HG02798 (cell line): ENCODE data around the gene CGB1.
"Not testable (repeated sequence)": the region's sequence is repeated elsewhere in the genome, so short reads cannot be mapped to it uniquely, and the experiment has no call there.

Experiments used
- ATAC-seq: cut with Tn5 transposase; IDR thresholded peaks from one replicate; pipeline ENCODE4 v1.9.1; 2021; ENCODE audit warnings: mild to moderate bottlenecking; ENCODE audit not compliant: unreplicated experiment, poor library complexity

The CGB1 gene

GRCh38 chr19:49025088-49025487, 11.6 kb downstream of the CGB1 start:
- not testable (repeated sequence) for ATAC-seq

DNA sequence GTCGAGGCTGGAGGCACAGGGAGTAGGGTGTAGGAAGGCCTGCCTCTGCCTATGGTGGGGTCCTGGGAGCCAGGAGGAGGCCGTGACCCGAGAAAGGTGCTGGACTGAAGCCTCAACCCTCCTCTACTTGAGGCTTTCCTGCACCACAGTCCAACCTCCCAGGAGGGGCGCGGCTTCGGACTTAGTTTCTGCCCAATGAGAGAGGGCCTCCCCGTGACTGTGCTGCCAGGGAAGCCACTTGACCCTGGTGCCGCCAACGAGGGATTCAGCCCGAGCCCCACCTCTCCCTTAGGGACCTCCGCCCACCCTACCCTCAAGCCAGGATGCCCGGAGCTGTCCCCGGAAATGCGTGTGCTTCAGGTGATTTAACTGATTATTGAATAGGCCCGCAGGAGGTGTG, 12.5 kb downstream of the CGB1 start, which contains the start of gene CGB3:
TSS of gene CGB3 (minus strand) at position 101 of the 400 bp plus-strand sequence. CDS start 362 bp downstream, outside the sequence.
- not testable (repeated sequence) for ATAC-seq

- ATAC-seq, result no peak
These were observed 14.6 kb downstream of the CGB1 start for GRCh38 chr19:49022116-49022515.

DNA sequence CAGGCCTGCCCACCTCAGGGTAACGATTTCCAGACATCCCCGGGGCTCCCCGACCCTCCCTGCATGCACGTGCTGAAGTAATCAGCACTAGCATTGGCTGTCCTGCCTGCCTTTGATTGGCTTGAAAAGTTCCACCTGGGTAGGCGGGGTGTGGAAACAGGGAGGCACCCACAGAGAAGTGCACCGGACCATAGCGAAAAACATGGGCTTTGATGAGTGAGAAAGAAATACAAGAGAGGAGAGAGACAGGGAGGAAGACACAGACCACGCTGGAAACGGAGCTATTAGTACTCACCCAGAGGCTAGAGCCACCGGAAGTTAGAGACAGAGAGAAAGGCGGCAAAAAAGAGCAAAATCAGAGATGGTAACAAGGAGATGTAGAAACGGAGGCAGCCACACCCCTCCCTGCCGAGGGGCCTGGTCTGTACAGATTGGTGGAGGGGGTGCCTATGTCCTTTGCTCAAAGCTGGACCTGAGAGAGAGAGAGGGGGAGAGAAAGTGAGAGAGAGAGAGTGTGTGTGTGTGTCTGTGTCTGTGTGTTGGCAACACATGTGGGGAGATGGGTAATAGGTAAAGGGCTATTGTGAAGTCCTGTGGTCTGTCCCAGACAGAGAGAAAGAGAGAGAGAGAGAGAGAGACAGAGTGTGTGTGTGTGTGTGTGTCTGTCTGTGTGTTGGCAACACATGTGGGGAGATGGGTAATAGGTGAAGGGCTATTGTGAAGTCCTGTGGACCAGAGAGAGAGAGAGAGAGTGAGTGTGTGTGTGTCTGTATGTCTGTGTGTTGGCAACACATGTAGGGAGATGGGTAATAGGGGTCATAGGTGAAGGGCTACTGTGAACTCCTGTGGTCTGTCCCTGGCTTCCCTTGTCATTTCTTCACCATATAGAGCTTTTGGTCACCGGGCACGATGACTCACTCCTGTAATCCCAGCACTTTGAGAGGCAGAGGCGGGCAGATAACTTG, 15.5 kb downstream of the CGB1 start:
- ATAC-seq, result no peak

GRCh38 chr19:49020342-49020741, 16.4 kb downstream of the CGB1 start:
- ATAC-seq, result no peak

- no peak for ATAC-seq
These were observed 17.3 kb downstream of the CGB1 start for GRCh38 chr19:49019242-49019932.

GRCh38 chr19:49018388-49019241, 18.1 kb downstream of the CGB1 start:
- ATAC-seq, result not testable (repeated sequence)

DNA sequence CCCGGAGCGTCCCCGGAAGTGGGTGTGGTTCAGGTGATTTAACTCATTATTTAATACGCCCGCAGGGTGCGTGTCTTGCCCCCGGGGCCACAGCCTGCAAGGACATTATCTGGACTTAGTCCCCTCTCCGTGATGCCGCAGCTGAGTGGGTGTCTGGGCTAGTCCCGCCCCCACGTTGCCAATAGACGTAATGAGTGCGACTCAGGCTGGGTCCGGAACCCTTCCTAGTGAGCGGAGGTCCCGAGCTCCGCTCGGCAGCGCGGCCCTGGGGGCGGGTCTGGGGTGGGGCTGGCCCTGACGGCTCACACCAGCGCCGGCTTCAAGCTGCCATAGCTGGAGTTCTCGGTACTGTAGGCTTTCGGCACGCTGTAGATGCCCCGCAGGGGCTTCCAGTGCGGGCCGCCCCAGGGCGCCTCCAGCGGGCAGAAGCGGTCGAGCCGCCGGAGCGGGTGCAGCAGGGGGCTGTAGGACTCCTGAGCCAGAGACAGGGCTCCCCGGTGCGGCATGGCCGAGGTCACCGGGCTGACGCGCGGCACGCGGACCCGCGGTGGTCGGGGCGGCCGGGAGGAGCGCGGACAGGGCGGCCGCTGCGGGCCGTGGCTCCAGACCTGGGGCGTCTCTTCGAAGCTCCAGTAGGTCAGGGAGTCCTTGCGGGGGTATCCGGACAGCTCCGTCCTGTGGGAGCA, 18.9 kb downstream of the CGB1 start:
- ATAC-seq, result peak; percentile 57

DNA sequence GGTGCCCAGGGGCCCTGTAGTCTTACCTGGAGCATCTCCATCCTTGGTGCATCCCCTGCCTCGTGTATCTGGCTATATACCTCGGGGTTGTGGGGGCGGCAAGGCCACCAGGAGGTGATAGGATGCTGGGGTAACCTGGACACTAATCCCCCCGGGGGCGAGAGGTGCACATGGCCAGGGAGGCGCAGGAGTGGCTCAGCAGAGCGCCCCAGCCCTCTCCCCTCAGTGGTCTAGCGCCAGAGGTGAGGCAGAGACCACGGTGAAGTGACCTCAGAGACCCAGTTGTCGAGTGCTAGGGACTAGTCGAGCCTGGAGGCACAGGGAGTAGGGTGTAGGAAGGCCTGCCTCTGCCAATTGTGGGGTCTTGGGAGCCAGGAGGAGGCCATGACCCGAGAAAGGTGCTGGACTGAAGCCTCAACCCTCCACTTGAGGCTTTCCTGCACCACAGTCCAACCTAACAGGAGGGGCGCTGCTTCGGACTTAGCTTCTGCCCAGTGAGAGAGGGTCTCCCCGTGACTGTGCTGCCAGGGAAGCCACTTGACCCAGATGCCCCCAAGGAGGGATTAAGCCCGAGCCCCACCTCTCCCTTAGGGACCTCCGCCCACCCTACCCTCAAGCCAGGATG, 19.5 kb downstream of the CGB1 start, which contains the start of gene LHB:
TSS of gene LHB (minus strand) at position 51 of the 625 bp plus-strand sequence. CDS start at position 41, 10 bp downstream.
- ATAC-seq, result no peak

- ATAC-seq, result no peak
These were observed 20.4 kb downstream of the CGB1 start for GRCh38 chr19:49016067-49016839.

- ATAC-seq, result no peak
These were observed 21.8 kb downstream of the CGB1 start for GRCh38 chr19:49014870-49015255.

DNA sequence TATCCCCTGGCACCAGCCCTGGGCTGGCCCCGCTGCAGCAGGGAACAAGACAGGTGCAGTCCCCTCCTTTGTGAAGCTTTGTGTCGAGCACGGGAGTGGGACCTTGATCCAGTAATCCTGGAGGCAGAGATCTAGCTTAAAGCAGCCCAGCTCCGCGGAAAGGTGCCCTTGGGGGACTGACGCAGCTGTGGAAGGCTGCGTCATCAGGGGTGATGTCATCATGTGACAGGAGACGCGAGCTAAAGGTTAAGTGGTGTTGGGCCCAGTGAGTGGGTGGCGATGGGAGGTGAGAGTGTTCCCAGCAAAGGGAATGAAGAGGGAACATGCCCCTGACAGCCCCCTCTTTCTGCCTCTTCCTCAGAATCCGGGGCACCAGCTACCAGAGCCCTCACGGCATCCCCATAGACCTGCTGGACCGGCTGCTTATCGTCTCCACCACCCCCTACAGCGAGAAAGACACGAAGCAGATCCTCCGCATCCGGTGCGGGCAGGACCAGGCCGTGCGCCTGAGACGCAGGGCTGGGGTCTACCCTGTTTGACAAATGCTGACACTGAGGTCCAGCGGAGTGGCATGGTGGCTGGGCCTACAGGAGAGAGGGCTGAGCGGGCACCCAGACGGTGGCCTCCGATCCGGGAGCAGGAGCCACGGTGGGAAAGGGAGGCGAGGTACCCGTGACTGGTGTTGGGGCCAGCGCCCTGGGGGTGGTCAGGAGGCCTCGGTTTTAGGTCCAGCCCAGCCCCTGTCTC, 22.4 kb downstream of the CGB1 start:
- ATAC-seq, result no peak

DNA sequence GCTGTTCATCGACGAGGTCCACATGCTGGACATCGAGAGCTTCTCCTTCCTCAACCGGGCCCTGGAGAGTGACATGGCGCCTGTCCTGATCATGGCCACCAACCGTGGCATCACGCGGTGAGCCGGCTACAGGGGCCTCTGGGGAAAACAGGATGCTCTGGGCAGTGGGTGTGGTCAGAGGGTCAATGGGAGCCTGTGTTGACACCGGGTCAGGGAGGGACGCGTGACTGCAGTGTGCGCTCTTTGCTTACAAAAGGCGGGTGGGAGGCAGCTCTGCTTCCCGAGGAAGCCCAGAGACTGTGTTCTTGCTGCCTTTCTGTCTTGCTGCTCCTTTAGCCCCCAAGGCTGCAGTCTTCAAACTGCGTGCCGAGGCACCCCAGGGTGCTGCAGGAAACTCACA, 25.5 kb downstream of the CGB1 start:
- ATAC-seq, result no peak

DNA sequence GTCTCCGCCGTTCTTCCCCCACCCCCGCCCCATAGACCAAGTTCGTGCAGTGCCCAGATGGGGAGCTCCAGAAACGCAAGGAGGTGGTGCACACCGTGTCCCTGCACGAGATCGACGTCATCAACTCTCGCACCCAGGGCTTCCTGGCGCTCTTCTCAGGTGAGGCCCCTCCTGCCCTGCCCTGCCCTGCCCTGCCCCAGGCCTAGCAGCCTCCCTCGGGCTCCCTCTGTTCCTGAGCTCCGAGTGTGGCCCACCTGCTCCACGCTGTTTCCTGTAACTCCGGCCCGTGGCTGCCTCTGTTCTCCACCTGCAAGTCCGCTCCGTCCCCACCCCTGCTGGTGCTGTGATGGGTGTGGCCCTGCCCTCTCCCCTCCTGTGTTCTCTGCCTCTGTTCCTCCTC, 26.2 kb downstream of the CGB1 start:
- ATAC-seq, result no peak

DNA sequence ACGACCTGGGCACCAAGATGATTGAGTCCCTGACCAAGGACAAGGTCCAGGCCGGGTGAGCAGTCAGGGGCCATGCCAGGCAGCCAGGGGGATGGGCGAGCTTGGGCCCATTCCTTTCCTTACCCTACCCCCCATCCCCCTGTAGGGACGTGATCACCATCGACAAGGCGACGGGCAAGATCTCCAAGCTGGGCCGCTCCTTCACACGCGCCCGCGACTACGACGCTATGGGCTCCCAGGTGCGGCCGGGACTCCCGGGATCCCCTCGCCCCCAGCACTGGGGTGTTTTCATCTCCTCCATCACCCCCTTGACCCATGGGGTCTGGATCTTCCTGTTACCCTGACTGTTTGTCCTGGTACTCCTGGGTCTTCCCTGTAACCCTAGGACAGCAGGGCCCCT, 26.9 kb downstream of the CGB1 start:
- ATAC-seq, result no peak

DNA sequence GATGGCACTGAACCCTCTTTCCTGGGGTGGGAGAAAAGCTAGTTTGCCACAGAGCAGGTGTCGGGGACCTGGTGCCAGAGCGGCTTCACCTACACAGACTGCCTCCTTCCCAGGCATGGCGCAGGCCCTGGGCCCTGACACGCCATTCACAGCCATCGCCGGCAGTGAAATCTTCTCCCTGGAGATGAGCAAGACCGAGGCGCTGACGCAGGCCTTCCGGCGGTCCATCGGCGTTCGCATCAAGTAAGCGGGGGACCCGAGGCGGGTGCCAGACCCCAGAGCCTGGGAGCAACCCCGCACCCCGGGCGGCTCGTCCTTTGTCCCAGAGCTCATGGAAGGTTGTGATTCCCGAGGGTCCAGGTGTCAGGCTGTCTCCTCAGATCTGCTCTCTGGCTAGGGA, 29.8 kb downstream of the CGB1 start:
- no peak for ATAC-seq

DNA sequence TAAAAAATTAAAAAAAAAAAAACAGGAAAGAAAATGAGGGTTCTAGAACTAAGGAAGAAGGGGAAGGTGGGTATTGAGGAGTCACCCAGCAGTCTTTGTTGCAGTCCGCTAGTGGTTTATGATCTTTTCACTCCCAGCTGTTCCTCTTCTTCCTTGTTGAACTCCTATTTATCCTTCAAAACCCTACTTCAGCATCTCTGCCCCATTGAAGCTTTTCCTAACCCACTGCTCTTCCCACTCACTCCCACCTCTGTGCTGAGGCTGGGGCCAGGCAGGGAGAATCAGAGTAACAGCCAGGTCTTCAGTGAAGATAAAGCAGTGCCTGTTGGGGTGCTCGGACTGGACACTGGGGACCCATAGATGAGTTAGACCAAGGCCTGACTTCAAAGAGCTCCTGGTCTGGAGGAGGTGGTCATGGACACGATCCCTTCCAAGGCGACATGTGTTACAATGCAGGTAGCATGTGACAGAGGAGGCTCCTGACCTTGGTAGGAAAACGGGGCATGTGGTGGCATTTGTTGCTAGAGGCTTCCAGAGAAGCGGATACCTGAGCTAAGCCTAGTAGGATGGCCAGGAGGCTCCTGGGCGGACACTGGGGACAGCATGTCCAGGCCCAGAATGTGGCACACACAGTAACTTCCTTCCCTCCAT, 31.6 kb downstream of the CGB1 start:
- ATAC-seq, result no peak
